ENCODE measurements around the gene PTRH2. TPM values are rescaled to one million over a fixed set of nuclear protein-coding genes. Genes with fewer than 3 reads are reported as not detected.
A peak's percentile ranks its signal among the peaks of the same experiment; 100 is the strongest.
"Not testable (repeated sequence)": the region's sequence is repeated elsewhere in the genome, so short reads cannot be mapped to it uniquely, and the experiment has no call there.

The PTRH2 gene
- 11.1 TPM for total RNA-seq

GRCh38 chr17:59707149-59707970 is at the start of gene PTRH2, which contains the start of gene VMP1:
PTRH2 (minus strand) TSS chr17:59707430; CDS start chr17:59697978, 9,452 bp downstream.
VMP1 (plus strand) TSS chr17:59707654; CDS start chr17:59731447, 23,793 bp downstream.
- DNase-seq, result peak; percentile 100

GRCh38 chr17:59756236-59756818 is 49.1 kb upstream of the PTRH2 start:
- DNase-seq, result no peak

- not testable (repeated sequence) for DNase-seq
These were observed 47.8 kb upstream of the PTRH2 start for GRCh38 chr17:59755069-59755468.

- DNase-seq, result peak; percentile 4
These were observed 47.3 kb upstream of the PTRH2 start for GRCh38 chr17:59754552-59754951.

GRCh38 chr17:59753522-59754467 is 46.6 kb upstream of the PTRH2 start:
- DNase-seq, result peak; percentile 95

GRCh38 chr17:59752922-59753321 is 45.7 kb upstream of the PTRH2 start:
- DNase-seq, result no peak

GRCh38 chr17:59752446-59752845 is 45.2 kb upstream of the PTRH2 start:
- DNase-seq, result no peak

GRCh38 chr17:59751955-59752413 is 44.8 kb upstream of the PTRH2 start:
- DNase-seq, result no peak

GRCh38 chr17:59748591-59748990 is 41.4 kb upstream of the PTRH2 start:
- DNase-seq, result no peak

- peak; percentile 51 for DNase-seq
These were observed 39.7 kb upstream of the PTRH2 start for GRCh38 chr17:59746849-59747445.

- no peak for DNase-seq
These were observed 37.8 kb upstream of the PTRH2 start for GRCh38 chr17:59745040-59745439.

- no peak for DNase-seq
These were observed 36.6 kb upstream of the PTRH2 start for GRCh38 chr17:59743842-59744241.

GRCh38 chr17:59737324-59737723 is 30.1 kb upstream of the PTRH2 start:
- DNase-seq, result no peak

- DNase-seq, result no peak
These were observed 27.0 kb upstream of the PTRH2 start for GRCh38 chr17:59734226-59734625.

- no peak for DNase-seq
These were observed 26.5 kb upstream of the PTRH2 start for GRCh38 chr17:59733697-59734096.

- DNase-seq, result no peak
These were observed 23.1 kb upstream of the PTRH2 start for GRCh38 chr17:59730268-59730834.

- DNase-seq, result no peak
These were observed 20.7 kb upstream of the PTRH2 start for GRCh38 chr17:59727817-59728533.

- no peak for DNase-seq
These were observed 18.5 kb upstream of the PTRH2 start for GRCh38 chr17:59725691-59726090.

- no peak for DNase-seq
These were observed 16.4 kb upstream of the PTRH2 start for GRCh38 chr17:59723607-59724006.

- no peak for DNase-seq
These were observed 15.8 kb upstream of the PTRH2 start for GRCh38 chr17:59723041-59723440.

GRCh38 chr17:59722623-59723022 is 15.4 kb upstream of the PTRH2 start:
- no peak for DNase-seq

All from tongue (tissue), 2 donors.